Caco-2 (cell line): ENCODE measurements around the gene PLPPR1. TPM values are rescaled to one million over a fixed set of nuclear protein-coding genes. Genes with fewer than 3 reads are reported as not detected.

Experiments used
- BruUV-seq: library from RNA; stranded (reverse); fragments of 400-500 nt; replicated peaks from 2 replicates; lab custom pipeline; 2021; lab: Mats Ljungman, UMichigan
- CTCF ChIA-PET: fragments of 300-600 bp; sonication (Branson Sonifier 250); formaldehyde crosslinking; loops from one replicate; lab custom pipeline; 2022; ENCODE audit warnings: antibody characterized with exemption; lab: Charles Lee
- POLR2A ChIA-PET: fragments of 300-600 bp; sonication (Branson Sonifier 250); formaldehyde crosslinking; loops from one replicate; lab custom pipeline; 2022; ENCODE audit warnings: antibody characterized with exemption; lab: Charles Lee
- DNase-seq, 2 experiments: peaks; one replicate each; pipeline versions ENCODE4 v3.0.0 to v3.0.0-alpha.2; 2020 to 2022
- H3K27me3 ChIP-seq: replicated peaks from 2 replicates; pipeline ENCODE4 v1.6.0; 2011; ENCODE audit warnings: low read length; ENCODE audit not compliant: control insufficient read depth, insufficient read depth
- H3K36me3 ChIP-seq: 2 replicates; pipeline ENCODE4 v1.5.1; 2011; ENCODE audit warnings: low read length; ENCODE audit not compliant: control insufficient read depth, insufficient read depth
- H3K4me1 ChIP-seq: fragments of 250-450 bp; sonication (Bioruptor Pico); 2 replicates; pipeline ENCODE4 v1.5.1; 2020; ENCODE audit warnings: mild to moderate bottlenecking
- H3K4me3 ChIP-seq: 2 replicates; pipeline ENCODE4 v1.5.1; 2011; ENCODE audit warnings: low read depth, mild to moderate bottlenecking, control low read depth, low read length
- H3K9me3 ChIP-seq: fragments of 250-450 bp; sonication (Bioruptor Pico); 2 replicates; pipeline ENCODE4 v1.5.1; 2020; ENCODE audit warnings: mild to moderate bottlenecking, moderate library complexity
- H3K27ac Mint-ChIP-seq: one replicate; pipeline ENCODE4 v1.8.0; 2022; ENCODE audit warnings: mixed read lengths; ENCODE audit not compliant: unreplicated experiment
- H3K27me3 Mint-ChIP-seq: one replicate; pipeline ENCODE4 v1.8.0; 2022; ENCODE audit warnings: mixed read lengths; ENCODE audit not compliant: insufficient read depth, unreplicated experiment
- H3K36me3 Mint-ChIP-seq: one replicate; pipeline ENCODE4 v1.8.0; 2022; ENCODE audit warnings: mild to moderate bottlenecking, mixed read lengths; ENCODE audit not compliant: insufficient read depth, unreplicated experiment
- H3K4me1 Mint-ChIP-seq: one replicate; pipeline ENCODE4 v1.8.0; 2022; ENCODE audit warnings: low read depth, mixed read lengths; ENCODE audit not compliant: unreplicated experiment
- H3K4me3 Mint-ChIP-seq: one replicate; pipeline ENCODE4 v1.8.0; 2022; ENCODE audit warnings: mild to moderate bottlenecking, moderate library complexity, mixed read lengths; ENCODE audit not compliant: unreplicated experiment
- H3K9me3 Mint-ChIP-seq: one replicate; pipeline ENCODE4 v1.8.0; 2022; ENCODE audit warnings: mixed read lengths; ENCODE audit not compliant: unreplicated experiment
- CTCF ChIP-seq, 2 experiments: fragments of 200-600 bp in 1 of 2; IDR thresholded peaks; 1 replicate in 1 of 2; 2 replicates in 1 of 2; pipeline versions ENCODE4 v1.5.1 to v1.8.0; 2011 to 2022; ENCODE audit warnings: antibody characterized with exemption in 1 of 2, control low read depth in 1 of 2, inconsistent platforms in 1 of 2, low read depth in 1 of 2, low read length in 1 of 2, mild to moderate bottlenecking in 1 of 2, moderate library complexity in 1 of 2; ENCODE audit not compliant: insufficient read depth in 1 of 2, severe bottlenecking in 1 of 2, unreplicated experiment in 1 of 2
- intact Hi-C: fragments of 100-400 bp; cut with micrococcal nuclease; formaldehyde crosslinking; loops from one replicate; pipeline ENCODE4 v1.10.0; 2022; ENCODE audit not compliant: unreplicated experiment
- total RNA-seq: library from RNA; stranded (reverse); gene quantifications from 2 replicates; pipeline ENCODE4 v1.2.3, GENCODE V29; 2022

PLPPR1 gene
- total RNA-seq, 1 experiment from 2014 or later: not detected

GRCh38 chr9:101359679-101360078, 331.2 kb downstream of the PLPPR1 start:
- no peak overlapping the region for H3K27ac Mint-ChIP-seq
- Histone ChIP-seq H3K4me1 (peaks cover 13% of the 10 kb centered on the region), H3K27me3 (no peaks in the 10 kb centered on the region), H3K9me3 (peaks cover 15% of the 10 kb centered on the region), H3K36me3 (no peaks in the 10 kb centered on the region), H3K4me3 (no peak overlapping the region)
- BruUV-seq: no TSS peak
- CTCF ChIA-PET: no interaction called here
- H3K4me1 Mint-ChIP-seq: peaks cover 5% of the 10 kb centered on the region
- POLR2A ChIA-PET: no interaction called here
- TF ChIP-seq CTCF (IDR thresholded peaks at IDR 0.05; ENCODE audit: insufficient read depth in 1 of 2, low read depth in 1 of 2, low read length in 1 of 2, severe bottlenecking in 1 of 2, unreplicated experiment in 1 of 2): no peak
- intact Hi-C loops: no loop called here
- no peaks in the 10 kb centered on the region for H3K36me3 Mint-ChIP-seq
- H3K4me3 Mint-ChIP-seq: no peak overlapping the region
- H3K27me3 Mint-ChIP-seq: no peaks in the 10 kb centered on the region
- no peak for DNase-seq
- H3K9me3 Mint-ChIP-seq: peaks cover 8% of the 10 kb centered on the region

- Mint-ChIP-seq H3K27me3 (no peaks in the 10 kb centered on the region), H3K36me3 (no peaks in the 10 kb centered on the region), H3K4me3 (no peak overlapping the region), H3K27ac (no peak overlapping the region), H3K4me1 (no peaks in the 10 kb centered on the region), H3K9me3 (peaks cover 8% of the 10 kb centered on the region)
- H3K27me3 ChIP-seq: no peaks in the 10 kb centered on the region
- no peaks in the 10 kb centered on the region for H3K36me3 ChIP-seq
- peaks cover 12% of the 10 kb centered on the region for H3K9me3 ChIP-seq
- POLR2A ChIA-PET: no interaction called here
- no TSS peak for BruUV-seq
- H3K4me3 ChIP-seq: no peak overlapping the region
- peaks cover 13% of the 10 kb centered on the region for H3K4me1 ChIP-seq
- intact Hi-C loops: no loop called here
- no peak for TF ChIP-seq CTCF (IDR thresholded peaks at IDR 0.05; ENCODE audit: insufficient read depth in 1 of 2, low read depth in 1 of 2, low read length in 1 of 2, severe bottlenecking in 1 of 2, unreplicated experiment in 1 of 2)
- DNase-seq: no peak
- CTCF ChIA-PET: no interaction called here
Observed at GRCh38 chr9:101360647-101361046, 332.1 kb downstream of the PLPPR1 start.

GRCh38 chr9:101362450-101362849, 333.9 kb downstream of the PLPPR1 start:
- H3K4me1 Mint-ChIP-seq: peaks cover 14% of the 10 kb centered on the region
- ChIA-PET POLR2A (no interaction called here), CTCF (no interaction called here)
- no peaks in the 10 kb centered on the region for H3K9me3 Mint-ChIP-seq
- no peaks in the 10 kb centered on the region for H3K27me3 Mint-ChIP-seq
- H3K36me3 Mint-ChIP-seq: no peaks in the 10 kb centered on the region
- H3K27me3 ChIP-seq: no peaks in the 10 kb centered on the region
- H3K9me3 ChIP-seq: 0 out of 2 replicates have a peak, but pooled peaks cover 1% of the 10 kb centered on the region
- no peak for DNase-seq
- TF ChIP-seq CTCF (IDR thresholded peaks at IDR 0.05; ENCODE audit: insufficient read depth in 1 of 2, low read depth in 1 of 2, low read length in 1 of 2, severe bottlenecking in 1 of 2, unreplicated experiment in 1 of 2): no peak
- no peak overlapping the region for H3K27ac Mint-ChIP-seq
- no peak overlapping the region for H3K4me3 ChIP-seq
- H3K36me3 ChIP-seq: no peaks in the 10 kb centered on the region
- peaks cover 25% of the 10 kb centered on the region for H3K4me1 ChIP-seq
- no peak overlapping the region for H3K4me3 Mint-ChIP-seq
- intact Hi-C loops: no loop called here
- no TSS peak for BruUV-seq
